Central memory CD8-positive, alpha-beta T cell (primary cell): Measurements from ENCODE around the gene CCDC77.

ENCODE experiments used
- ATAC-seq: fragments of 150-1000 bp; cut with Tn5 transposase; replicated peaks from 2 replicates; pipeline ENCODE4 v1.10.0; 2022; ENCODE audit warnings: mild to moderate bottlenecking, moderate FRiP score, moderate number of reproducible peaks; ENCODE audit not compliant: poor library complexity, severe bottlenecking; ENCODE audit errors: extremely low read depth
- DNase-seq, 2 donors: peaks; one replicate each; pipeline ENCODE4 v3.0.0; 2021; ENCODE audit warnings: low spot score in 2 of 2
- H3K27ac Mint-ChIP-seq: one replicate; pipeline ENCODE4 v1.8.0; 2022; ENCODE audit warnings: low read depth, mild to moderate bottlenecking, moderate library complexity, mixed read lengths
- H3K27me3 Mint-ChIP-seq: one replicate; pipeline ENCODE4 v1.8.0; 2022; ENCODE audit warnings: mixed read lengths
- H3K36me3 Mint-ChIP-seq: one replicate; pipeline ENCODE4 v1.8.0; 2022; ENCODE audit warnings: mild to moderate bottlenecking, moderate library complexity, mixed read lengths; ENCODE audit not compliant: insufficient read depth
- H3K4me1 Mint-ChIP-seq: one replicate; pipeline ENCODE4 v1.8.0; 2022; ENCODE audit warnings: mixed read lengths
- H3K4me3 Mint-ChIP-seq: one replicate; pipeline ENCODE4 v1.8.0; 2022; ENCODE audit warnings: mild to moderate bottlenecking, moderate library complexity, mixed read lengths
- H3K9me3 Mint-ChIP-seq: one replicate; pipeline ENCODE4 v1.8.0; 2022; ENCODE audit warnings: mixed read lengths

CCDC77 gene

GRCh38 chr12:459050-459429 is 57.6 kb downstream of the CCDC77 start:
- DNase-seq (no peak), ATAC-seq (no peak)
- Mint-ChIP-seq H3K27me3 (no peaks in the 10 kb centered on the region), H3K4me3 (peak overlapping the region; percentile 92), H3K36me3 (peaks cover 4% of the 10 kb centered on the region), H3K4me1 (peaks cover 33% of the 10 kb centered on the region), H3K9me3 (no peaks in the 10 kb centered on the region), H3K27ac (no peak overlapping the region)

- peak within 1 kb of the TSS; percentile 83 for H3K27ac Mint-ChIP-seq
- DNase-seq (peak in 1 of 2 donors; percentile 17), ATAC-seq (peak; percentile 49)
- H3K36me3 Mint-ChIP-seq = peaks cover 4% of the 10 kb centered on the region
- H3K4me1 Mint-ChIP-seq = peaks cover 36% of the 10 kb centered on the region
- no peaks in the 10 kb centered on the region for H3K27me3 Mint-ChIP-seq
- peak within 1 kb of the TSS; percentile 92 for H3K4me3 Mint-ChIP-seq
- H3K9me3 Mint-ChIP-seq = no peaks in the 10 kb centered on the region
Observed at GRCh38 chr12:459430-460258, 58.2 kb downstream of the CCDC77 start, which contains the start of gene B4GALNT3. Gene B4GALNT3, plus strand, starts transcription at chr12:459939. Its CDS starts 438 bp downstream, at chr12:460377.

- no peaks in the 10 kb centered on the region for H3K9me3 Mint-ChIP-seq
- no peaks in the 10 kb centered on the region for H3K27me3 Mint-ChIP-seq
- H3K36me3 Mint-ChIP-seq = peaks cover 4% of the 10 kb centered on the region
- H3K4me3 Mint-ChIP-seq = peak overlapping the region; percentile 92
- peak overlapping the region; percentile 83 for H3K27ac Mint-ChIP-seq
- H3K4me1 Mint-ChIP-seq = peaks cover 42% of the 10 kb centered on the region
- peak; percentile 77 for ATAC-seq
- DNase-seq = peak in 1 of 2 donors; percentile 30
Observed at GRCh38 chr12:460261-461230, 59.1 kb downstream of the CCDC77 start.

GRCh38 chr12:461425-461824 is 60.0 kb downstream of the CCDC77 start:
- Mint-ChIP-seq H3K9me3 (no peaks in the 10 kb centered on the region), H3K36me3 (peaks cover 4% of the 10 kb centered on the region), H3K27me3 (no peaks in the 10 kb centered on the region), H3K27ac (peak overlapping the region; percentile 83), H3K4me3 (peak overlapping the region; percentile 92), H3K4me1 (peaks cover 42% of the 10 kb centered on the region)
- ATAC-seq (no peak), DNase-seq (no peak)

GRCh38 chr12:462936-463705 is 61.7 kb downstream of the CCDC77 start:
- DNase-seq = peak in 1 of 2 donors; percentile 23
- Mint-ChIP-seq H3K9me3 (no peaks in the 10 kb centered on the region), H3K4me3 (peak overlapping the region; percentile 2), H3K27ac (no peak overlapping the region), H3K36me3 (peaks cover 4% of the 10 kb centered on the region), H3K4me1 (peaks cover 42% of the 10 kb centered on the region), H3K27me3 (no peaks in the 10 kb centered on the region)
- peak; percentile 52 for ATAC-seq

- H3K27ac Mint-ChIP-seq = no peak overlapping the region
- no peaks in the 10 kb centered on the region for H3K9me3 Mint-ChIP-seq
- no peak for DNase-seq
- H3K4me3 Mint-ChIP-seq = no peak overlapping the region
- ATAC-seq = no peak
- no peaks in the 10 kb centered on the region for H3K27me3 Mint-ChIP-seq
- H3K36me3 Mint-ChIP-seq = peaks cover 4% of the 10 kb centered on the region
- H3K4me1 Mint-ChIP-seq = peaks cover 37% of the 10 kb centered on the region
Observed at GRCh38 chr12:464484-465267, 63.2 kb downstream of the CCDC77 start.

- no peak overlapping the region for H3K4me3 Mint-ChIP-seq
Observed at GRCh38 chr12:466039-466438, 64.6 kb downstream of the CCDC77 start.

GRCh38 chr12:466762-467161 is 65.3 kb downstream of the CCDC77 start:
- no peaks in the 10 kb centered on the region for H3K27me3 Mint-ChIP-seq
- H3K36me3 Mint-ChIP-seq = no peaks in the 10 kb centered on the region
- DNase-seq (no peak), ATAC-seq (no peak)
- no peaks in the 10 kb centered on the region for H3K9me3 Mint-ChIP-seq
- no peak overlapping the region for H3K4me3 Mint-ChIP-seq
- no peak overlapping the region for H3K27ac Mint-ChIP-seq
- peaks cover 29% of the 10 kb centered on the region for H3K4me1 Mint-ChIP-seq

More at GRCh38 chr12:466039-466438, 64.6 kb downstream of the CCDC77 start:
- peaks cover 34% of the 10 kb centered on the region for H3K4me1 Mint-ChIP-seq
- H3K9me3 Mint-ChIP-seq = no peaks in the 10 kb centered on the region
- H3K27ac Mint-ChIP-seq = no peak overlapping the region
- H3K27me3 Mint-ChIP-seq = no peaks in the 10 kb centered on the region
- H3K36me3 Mint-ChIP-seq = peaks cover 1% of the 10 kb centered on the region
- DNase-seq (no peak), ATAC-seq (no peak)

- ATAC-seq (no peak), DNase-seq (no peak)
- Mint-ChIP-seq H3K4me1 (peaks cover 21% of the 10 kb centered on the region), H3K36me3 (no peaks in the 10 kb centered on the region), H3K27me3 (no peaks in the 10 kb centered on the region), H3K9me3 (no peaks in the 10 kb centered on the region), H3K27ac (no peak overlapping the region), H3K4me3 (no peak overlapping the region)
Observed at GRCh38 chr12:467591-467990, 66.1 kb downstream of the CCDC77 start.

- DNase-seq = no peak
- Mint-ChIP-seq H3K27ac (no peak overlapping the region), H3K4me3 (no peak overlapping the region), H3K36me3 (no peaks in the 10 kb centered on the region), H3K4me1 (peaks cover 9% of the 10 kb centered on the region), H3K9me3 (no peaks in the 10 kb centered on the region), H3K27me3 (peaks cover 7% of the 10 kb centered on the region)
- no peak for ATAC-seq
Observed at GRCh38 chr12:468671-469389, 67.4 kb downstream of the CCDC77 start.

- H3K9me3 Mint-ChIP-seq = no peaks in the 10 kb centered on the region
- H3K27ac Mint-ChIP-seq = no peak overlapping the region
- H3K27me3 Mint-ChIP-seq = peaks cover 14% of the 10 kb centered on the region
- ATAC-seq (no peak), DNase-seq (no peak)
- H3K4me3 Mint-ChIP-seq = no peak overlapping the region
- H3K4me1 Mint-ChIP-seq = peaks cover 1% of the 10 kb centered on the region
- no peaks in the 10 kb centered on the region for H3K36me3 Mint-ChIP-seq
Observed at GRCh38 chr12:470133-470532, 68.7 kb downstream of the CCDC77 start.
